Peyer's patch (tissue), 4 donors: ENCODE data around the gene CLPTM1L. TPM values are rescaled to one million over a fixed set of nuclear protein-coding genes. Genes with fewer than 3 reads are reported as not detected.

Experiments used
- DNase-seq, 3 donors: peaks; one replicate each; pipeline ENCODE4 v3.0.0-alpha.2; 2017 to 2019
- H3K27ac ChIP-seq, 4 donors: fragments of 200-600 bp; sonication (generic); one replicate each; pipeline ENCODE4 v1.5.1; 2016 to 2019
- H3K27me3 ChIP-seq, 2 donors: fragments of 200-600 bp; sonication (generic); one replicate each; pipeline ENCODE4 v1.5.1; 2019
- H3K36me3 ChIP-seq, 3 donors: fragments of 200-600 bp; sonication (generic); one replicate each; pipeline ENCODE4 v1.5.1; 2016 to 2019
- H3K4me1 ChIP-seq, 4 donors: fragments of 200-600 bp; sonication (generic); one replicate each; pipeline ENCODE4 v1.5.1; 2016 to 2019
- H3K4me3 ChIP-seq, 4 donors: fragments of 200-600 bp; sonication (generic); 1 replicate in 3 of 4; 2 replicates in 1 of 4; pipeline ENCODE4 v1.5.1; 2016 to 2019; ENCODE audit warnings: mild to moderate bottlenecking in 1 of 4
- H3K9me3 ChIP-seq, 4 donors: fragments of 200-600 bp; sonication (generic); one replicate each; pipeline ENCODE4 v1.5.1; 2016 to 2019; ENCODE audit warnings: mild to moderate bottlenecking in 1 of 4
- CTCF ChIP-seq, 6 experiments: fragments of 450-650 bp in 4 of 6; fragments of 200-600 bp in 2 of 6; sonication (generic) in 1 of 6; IDR thresholded peaks; one replicate each; pipeline ENCODE4 v1.5.1; 2017 to 2019; ENCODE audit warnings: antibody characterized with exemption in 6 of 6, mild to moderate bottlenecking in 3 of 6, moderate library complexity in 1 of 6
- POLR2A ChIP-seq, 2 donors: fragments of 450-650 bp; IDR thresholded peaks; one replicate each; pipeline ENCODE4 v1.5.1; 2017; ENCODE audit warnings: antibody characterized with exemption in 2 of 2, mild to moderate bottlenecking in 2 of 2, moderate library complexity in 2 of 2
- total RNA-seq, 4 donors: library from RNA; depleted of rRNA; stranded (reverse); fragments of >200 nt; gene quantifications; one replicate each; pipeline ENCODE4 v1.1.0, GENCODE V29; 2016

The CLPTM1L gene
- 100 to 1,000 TPM; 115 to 209 (median 143) TPM for total RNA-seq

- Histone ChIP-seq H3K4me3 (peak within 1 kb of the TSS; percentile 84 to 99 (median 90)), H3K36me3 (peaks cover 0 to 32% (median 0%) of the 10 kb centered on the region in 3 donors), H3K4me1 (peaks cover 4 to 32% (median 7%) of the 10 kb centered on the region in 4 donors), H3K27ac (peak within 1 kb of the TSS; percentile 78 to 90 (median 85)), H3K9me3 (no peaks in the 10 kb centered on the region), H3K27me3 (no peaks in the 10 kb centered on the region)
- TF ChIP-seq CTCF (IDR thresholded peaks at IDR 0.05): peak in 4 of 6 experiments; percentile 18 to 43 (median 36)
- peak; percentile 77 to 85 for TF ChIP-seq POLR2A (IDR thresholded peaks at IDR 0.05)
- peak; percentile 80 to 94 (median 93) for DNase-seq
Observed at GRCh38 chr5:1344975-1345838, at the start of gene CLPTM1L. Gene CLPTM1L, minus strand, starts transcription at chr5:1345099. Its CDS starts 258 bp downstream, at chr5:1344841.

- Histone ChIP-seq H3K4me1 (no peaks in the 10 kb centered on the region), H3K9me3 (no peaks in the 10 kb centered on the region), H3K27me3 (no peaks in the 10 kb centered on the region), H3K36me3 (no peaks in the 10 kb centered on the region), H3K27ac (no peak overlapping the region), H3K4me3 (no peak overlapping the region)
- TF ChIP-seq CTCF (IDR thresholded peaks at IDR 0.05) (no peak), POLR2A (IDR thresholded peaks at IDR 0.05) (no peak)
- no peak for DNase-seq
Observed at GRCh38 chr5:1393571-1394501, 48.9 kb upstream of the CLPTM1L start.

GRCh38 chr5:1392801-1393565, 48.1 kb upstream of the CLPTM1L start:
- H3K9me3 ChIP-seq: no peaks in the 10 kb centered on the region
- no peaks in the 10 kb centered on the region for H3K4me1 ChIP-seq
- no peaks in the 10 kb centered on the region for H3K36me3 ChIP-seq
- no peaks in the 10 kb centered on the region for H3K27me3 ChIP-seq
- H3K27ac ChIP-seq: no peak overlapping the region
- no peak for TF ChIP-seq CTCF (IDR thresholded peaks at IDR 0.05)
- no peak for TF ChIP-seq POLR2A (IDR thresholded peaks at IDR 0.05)
- H3K4me3 ChIP-seq: no peak overlapping the region
- DNase-seq: no peak

- Histone ChIP-seq H3K4me3 (no peak overlapping the region), H3K27ac (no peak overlapping the region), H3K9me3 (no peaks in the 10 kb centered on the region), H3K36me3 (no peaks in the 10 kb centered on the region), H3K27me3 (no peaks in the 10 kb centered on the region), H3K4me1 (peaks cover 0 to under 1% (median 0%) of the 10 kb centered on the region in 4 donors)
- no peak for TF ChIP-seq POLR2A (IDR thresholded peaks at IDR 0.05)
- TF ChIP-seq CTCF (IDR thresholded peaks at IDR 0.05): no peak
- no peak for DNase-seq
Observed at GRCh38 chr5:1392261-1392660, 47.4 kb upstream of the CLPTM1L start.

- no peak for DNase-seq
- H3K27me3 ChIP-seq: no peaks in the 10 kb centered on the region
- H3K4me1 ChIP-seq: peaks cover 0 to 6% (median 1%) of the 10 kb centered on the region in 4 donors
- H3K4me3 ChIP-seq: no peak overlapping the region
- H3K9me3 ChIP-seq: no peaks in the 10 kb centered on the region
- H3K36me3 ChIP-seq: no peaks in the 10 kb centered on the region
- no peak for TF ChIP-seq POLR2A (IDR thresholded peaks at IDR 0.05)
- TF ChIP-seq CTCF (IDR thresholded peaks at IDR 0.05): no peak
- H3K27ac ChIP-seq: no peak overlapping the region
Observed at GRCh38 chr5:1391691-1392090, 46.8 kb upstream of the CLPTM1L start.
